NCI-H2107 (cell line): Measurements from ENCODE around the gene NUMB.
"Not testable (repeated sequence)": the region's sequence is repeated elsewhere in the genome, so short reads cannot be mapped to it uniquely, and the experiment has no call there.

ENCODE experiments used
- DNase-seq: peaks from one replicate; lab custom pipeline; 2025; lab: John Stamatoyannopoulos, UW

Gene NUMB

GRCh38 chr14:73359445-73359844 lies 98.9 kb downstream of the NUMB start:
- no peak for DNase-seq

GRCh38 chr14:73358187-73358586 lies 100.2 kb downstream of the NUMB start:
- DNase-seq, result no peak

- DNase-seq, result not testable (repeated sequence)
Measured at GRCh38 chr14:73349091-73349490, 109.3 kb downstream of the NUMB start.

GRCh38 chr14:73344319-73344718 lies 114.0 kb downstream of the NUMB start:
- no peak for DNase-seq

- no peak for DNase-seq
Measured at GRCh38 chr14:73342670-73343069, 115.7 kb downstream of the NUMB start.

GRCh38 chr14:73339846-73340595 lies 118.3 kb downstream of the NUMB start:
- no peak for DNase-seq

- no peak for DNase-seq
Measured at GRCh38 chr14:73339206-73339605, 119.1 kb downstream of the NUMB start.

- no peak for DNase-seq
Measured at GRCh38 chr14:73338551-73338950, 119.8 kb downstream of the NUMB start.

GRCh38 chr14:73333031-73333430 lies 125.3 kb downstream of the NUMB start:
- peak; percentile 10 for DNase-seq

- no peak for DNase-seq
Measured at GRCh38 chr14:73325630-73326299, 132.6 kb downstream of the NUMB start.

- no peak for DNase-seq
Measured at GRCh38 chr14:73325063-73325462, 133.3 kb downstream of the NUMB start.

- peak; percentile 31 for DNase-seq
Measured at GRCh38 chr14:73324533-73324932, 133.8 kb downstream of the NUMB start.

- DNase-seq, result no peak
Measured at GRCh38 chr14:73323896-73324399, 134.4 kb downstream of the NUMB start.

GRCh38 chr14:73313151-73313550 lies 145.2 kb downstream of the NUMB start:
- DNase-seq, result no peak

GRCh38 chr14:73312687-73313086 lies 145.7 kb downstream of the NUMB start:
- DNase-seq, result no peak

- DNase-seq, result no peak
Measured at GRCh38 chr14:73311708-73312030, 146.7 kb downstream of the NUMB start.

- not testable (repeated sequence) for DNase-seq
Measured at GRCh38 chr14:73309207-73309606, 149.1 kb downstream of the NUMB start.

- DNase-seq, result no peak
Measured at GRCh38 chr14:73307261-73307660, 151.1 kb downstream of the NUMB start.

GRCh38 chr14:73305499-73305898 lies 152.8 kb downstream of the NUMB start:
- DNase-seq, result no peak

- peak; percentile 13 for DNase-seq
Measured at GRCh38 chr14:73295198-73295796, 163.0 kb downstream of the NUMB start.

GRCh38 chr14:73293782-73294781 lies 164.3 kb downstream of the NUMB start:
- no peak for DNase-seq

GRCh38 chr14:73290279-73290678 lies 168.1 kb downstream of the NUMB start:
- DNase-seq, result no peak
